Activated naive CD8-positive, alpha-beta T cell (primary cell): ENCODE results near the gene TUBA4A.

Experiments used
- H3K27ac Mint-ChIP-seq: one replicate; pipeline ENCODE4 v1.8.0; 2021; ENCODE audit warnings: mixed read lengths
- H3K27me3 Mint-ChIP-seq: one replicate; pipeline ENCODE4 v1.8.0; 2021; ENCODE audit warnings: mixed read lengths
- H3K36me3 Mint-ChIP-seq: one replicate; pipeline ENCODE4 v1.8.0; 2021; ENCODE audit warnings: mixed read lengths
- H3K4me1 Mint-ChIP-seq: one replicate; pipeline ENCODE4 v1.8.0; 2021; ENCODE audit warnings: low read depth, mixed read lengths
- H3K4me3 Mint-ChIP-seq: one replicate; pipeline ENCODE4 v1.8.0; 2021; ENCODE audit warnings: mild to moderate bottlenecking, mixed read lengths
- H3K9me3 Mint-ChIP-seq: one replicate; pipeline ENCODE4 v1.8.0; 2021; ENCODE audit warnings: low read depth, mixed read lengths

The TUBA4A gene

DNA sequence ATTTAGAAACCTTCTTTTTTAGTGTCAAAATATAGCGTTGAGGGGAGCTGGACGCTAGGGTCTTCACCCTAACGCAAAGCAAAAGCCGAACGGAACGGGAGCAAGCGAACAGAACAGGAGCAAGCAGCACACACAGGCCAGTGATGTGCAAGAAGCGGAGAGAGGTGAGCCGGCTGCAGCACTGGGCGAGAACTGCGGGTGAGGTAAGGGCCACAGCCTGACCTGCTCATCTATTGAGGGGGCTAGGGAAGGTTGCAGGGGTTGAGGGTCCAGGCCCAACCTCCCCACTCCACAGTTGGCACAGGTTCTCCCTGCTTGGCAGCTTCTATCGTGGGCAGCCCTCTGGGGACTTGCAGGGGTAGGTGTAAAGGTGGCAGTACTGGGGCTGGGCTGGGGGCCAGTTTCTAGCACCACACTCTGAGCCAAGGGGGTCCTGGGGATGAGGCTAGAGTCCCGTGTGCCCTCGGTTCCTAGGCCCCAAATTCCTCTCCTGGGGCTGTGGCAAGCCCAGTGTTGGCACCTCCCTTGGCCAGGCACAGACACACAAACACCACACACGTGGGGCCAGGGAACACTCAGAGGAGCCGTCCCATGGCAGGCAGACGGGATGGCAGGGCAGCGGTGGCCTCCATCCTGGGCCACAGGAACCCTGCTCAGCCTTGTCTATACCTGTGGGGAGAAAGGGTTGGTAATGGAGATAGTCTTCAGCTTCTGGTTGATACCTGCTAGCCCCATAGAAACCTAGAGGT lies 33.8 kb downstream of the TUBA4A start:
- Mint-ChIP-seq H3K9me3 (no peaks in the 10 kb centered on the region), H3K4me3 (peak overlapping the region; percentile 7), H3K27ac (no peak overlapping the region), H3K4me1 (peaks cover 20% of the 10 kb centered on the region), H3K36me3 (peaks cover 6% of the 10 kb centered on the region), H3K27me3 (no peaks in the 10 kb centered on the region)

GRCh38 chr2:219218732-219219701 lies 34.7 kb downstream of the TUBA4A start, which contains the start of gene ABCB6:
Gene ABCB6 (minus strand): TSS chr2:219218958. CDS start chr2:219218673, 285 bp downstream.
- Mint-ChIP-seq H3K27me3 (no peaks in the 10 kb centered on the region), H3K27ac (peak within 1 kb of the TSS; percentile 81), H3K4me1 (peaks cover 20% of the 10 kb centered on the region), H3K4me3 (peak within 1 kb of the TSS; percentile 88), H3K36me3 (peaks cover 7% of the 10 kb centered on the region), H3K9me3 (no peaks in the 10 kb centered on the region)

- Mint-ChIP-seq H3K4me1 (peaks cover 20% of the 10 kb centered on the region), H3K36me3 (peaks cover 7% of the 10 kb centered on the region), H3K9me3 (no peaks in the 10 kb centered on the region), H3K4me3 (peak overlapping the region; percentile 88), H3K27me3 (no peaks in the 10 kb centered on the region), H3K27ac (peak overlapping the region; percentile 81)
These were observed 35.4 kb downstream of the TUBA4A start for GRCh38 chr2:219218217-219218731.

DNA sequence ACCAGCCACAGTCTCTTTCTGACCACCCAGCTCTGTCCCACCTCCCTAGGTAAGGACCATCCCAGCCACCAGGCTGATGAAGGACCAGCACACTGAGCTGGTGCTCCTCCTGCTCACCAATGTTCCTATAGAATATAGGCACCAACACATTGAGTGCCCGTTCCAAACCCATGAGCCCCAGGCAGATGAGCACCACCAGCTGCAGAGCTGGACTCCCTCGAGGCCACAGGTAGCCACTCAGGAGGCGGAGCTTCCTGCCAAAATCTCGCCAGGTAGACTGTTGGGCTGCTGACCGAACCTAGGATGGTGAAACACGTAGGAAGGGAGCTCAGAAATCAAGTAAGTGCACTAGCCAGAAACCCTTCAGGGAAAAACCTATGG lies 37.2 kb downstream of the TUBA4A start:
- Mint-ChIP-seq H3K9me3 (no peaks in the 10 kb centered on the region), H3K36me3 (peaks cover 5% of the 10 kb centered on the region), H3K4me3 (peak overlapping the region; percentile 72), H3K27me3 (no peaks in the 10 kb centered on the region), H3K27ac (no peak overlapping the region), H3K4me1 (peaks cover 20% of the 10 kb centered on the region)

- H3K4me3 Mint-ChIP-seq: no peak overlapping the region
- no peaks in the 10 kb centered on the region for H3K27me3 Mint-ChIP-seq
- peaks cover 2% of the 10 kb centered on the region for H3K36me3 Mint-ChIP-seq
- H3K9me3 Mint-ChIP-seq: no peaks in the 10 kb centered on the region
- H3K4me1 Mint-ChIP-seq: peaks cover 25% of the 10 kb centered on the region
- no peak overlapping the region for H3K27ac Mint-ChIP-seq
These were observed 37.7 kb downstream of the TUBA4A start for GRCh38 chr2:219215871-219216534.

GRCh38 chr2:219214786-219215185 lies 38.9 kb downstream of the TUBA4A start:
- Mint-ChIP-seq H3K27me3 (no peaks in the 10 kb centered on the region), H3K36me3 (peaks cover 2% of the 10 kb centered on the region), H3K27ac (no peak overlapping the region), H3K4me1 (peaks cover 34% of the 10 kb centered on the region), H3K9me3 (no peaks in the 10 kb centered on the region), H3K4me3 (no peak overlapping the region)

DNA sequence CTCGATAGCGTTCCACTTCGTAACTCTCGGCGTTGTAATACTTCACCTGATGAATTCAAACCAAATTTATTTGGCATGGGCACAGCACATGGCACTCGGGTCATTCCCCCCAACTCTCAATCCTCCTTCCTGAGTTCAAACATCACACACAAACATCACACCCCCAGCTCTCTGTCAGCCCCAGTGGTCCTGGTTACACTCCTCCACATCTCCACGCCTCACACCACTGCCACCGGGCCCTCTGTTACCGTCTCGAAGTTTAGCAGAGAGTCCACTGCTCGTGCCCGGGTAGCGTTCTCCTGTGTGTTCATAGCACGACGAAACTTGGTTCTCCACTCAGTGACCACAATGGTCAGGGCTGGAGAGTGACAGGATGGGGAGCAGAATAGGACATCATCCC lies 39.6 kb downstream of the TUBA4A start:
- Mint-ChIP-seq H3K27me3 (no peaks in the 10 kb centered on the region), H3K4me3 (no peak overlapping the region), H3K36me3 (peaks cover 4% of the 10 kb centered on the region), H3K27ac (no peak overlapping the region), H3K4me1 (peaks cover 34% of the 10 kb centered on the region), H3K9me3 (no peaks in the 10 kb centered on the region)

GRCh38 chr2:219213486-219214071 lies 40.1 kb downstream of the TUBA4A start:
- Mint-ChIP-seq H3K27me3 (no peaks in the 10 kb centered on the region), H3K27ac (no peak overlapping the region), H3K4me3 (no peak overlapping the region), H3K4me1 (peaks cover 36% of the 10 kb centered on the region), H3K9me3 (no peaks in the 10 kb centered on the region), H3K36me3 (peaks cover 4% of the 10 kb centered on the region)

- peaks cover 4% of the 10 kb centered on the region for H3K36me3 Mint-ChIP-seq
- H3K9me3 Mint-ChIP-seq: no peaks in the 10 kb centered on the region
- peaks cover 40% of the 10 kb centered on the region for H3K4me1 Mint-ChIP-seq
- H3K27me3 Mint-ChIP-seq: no peaks in the 10 kb centered on the region
- H3K27ac Mint-ChIP-seq: no peak overlapping the region
- H3K4me3 Mint-ChIP-seq: no peak overlapping the region
These were observed 40.7 kb downstream of the TUBA4A start for GRCh38 chr2:219213026-219213415.

DNA sequence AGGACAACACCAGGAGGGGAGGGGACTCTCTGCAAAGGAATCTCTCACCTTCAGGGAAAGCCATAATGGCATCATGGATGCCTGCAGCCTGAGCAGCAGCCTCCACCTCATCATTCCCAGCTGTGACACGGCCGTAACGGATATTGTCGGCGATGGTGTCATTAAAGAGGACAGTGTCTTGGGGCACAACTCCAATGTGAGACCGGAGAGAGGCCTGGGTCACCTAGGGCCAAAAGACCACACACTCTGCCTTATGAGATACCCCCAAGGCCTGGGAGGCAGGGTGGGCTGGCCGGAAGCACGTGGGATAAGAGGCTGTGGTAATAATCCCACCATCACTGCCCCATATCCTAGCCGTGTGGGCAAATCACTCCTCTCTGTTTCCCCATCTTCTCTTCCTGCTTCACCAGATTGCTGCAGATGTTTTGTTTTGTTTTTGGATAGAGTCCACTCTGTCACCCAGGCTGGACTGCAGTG lies 42.8 kb downstream of the TUBA4A start:
- Mint-ChIP-seq H3K4me3 (no peak overlapping the region), H3K27ac (peak overlapping the region; percentile 81), H3K27me3 (no peaks in the 10 kb centered on the region), H3K36me3 (peaks cover 4% of the 10 kb centered on the region), H3K4me1 (peaks cover 46% of the 10 kb centered on the region), H3K9me3 (no peaks in the 10 kb centered on the region)

DNA sequence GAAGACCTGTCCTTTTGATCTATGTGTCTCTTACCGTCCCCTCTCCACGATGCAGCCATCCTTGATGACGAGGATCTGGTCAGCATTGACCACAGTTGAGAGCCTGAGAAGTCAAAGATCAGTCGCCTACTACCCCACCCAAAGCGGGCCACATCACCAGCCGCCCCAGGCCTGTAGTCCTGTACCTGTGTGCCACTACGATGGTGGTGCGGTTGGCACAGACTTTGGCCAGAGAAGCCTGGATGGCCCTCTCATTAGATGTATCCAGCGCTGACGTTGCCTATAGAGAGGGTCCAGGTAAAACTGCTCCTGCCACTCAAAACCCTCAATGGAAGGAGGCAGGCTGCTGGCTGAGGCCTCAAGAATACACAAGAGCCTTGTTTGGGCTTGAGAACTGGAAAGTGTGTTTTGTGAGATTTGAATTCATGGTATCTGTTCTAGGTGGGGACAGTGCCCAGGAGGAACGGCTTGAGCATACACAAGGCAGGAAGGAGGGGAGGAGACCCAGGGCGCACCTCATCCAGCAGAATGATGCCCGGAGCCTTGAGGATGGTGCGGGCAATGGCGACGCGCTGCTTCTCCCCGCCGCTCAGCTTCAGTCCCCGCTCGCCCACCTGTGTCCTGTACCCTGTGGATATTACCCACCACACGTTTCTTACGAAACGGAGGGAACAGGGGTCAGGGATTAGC lies 43.4 kb downstream of the TUBA4A start:
- Mint-ChIP-seq H3K9me3 (no peaks in the 10 kb centered on the region), H3K4me3 (no peak overlapping the region), H3K27ac (peak overlapping the region; percentile 83), H3K27me3 (no peaks in the 10 kb centered on the region), H3K4me1 (peaks cover 47% of the 10 kb centered on the region), H3K36me3 (peaks cover 4% of the 10 kb centered on the region)

GRCh38 chr2:219209236-219210195 lies 44.2 kb downstream of the TUBA4A start:
- H3K36me3 Mint-ChIP-seq: peaks cover 4% of the 10 kb centered on the region
- H3K27ac Mint-ChIP-seq: peak overlapping the region; percentile 88
- peak overlapping the region; percentile 61 for H3K4me3 Mint-ChIP-seq
- peaks cover 49% of the 10 kb centered on the region for H3K4me1 Mint-ChIP-seq
- no peaks in the 10 kb centered on the region for H3K27me3 Mint-ChIP-seq
- H3K9me3 Mint-ChIP-seq: no peaks in the 10 kb centered on the region
